NCI-H2081 treated with DMSO at 0.1 percent for 48 hours (cell line): ENCODE measurements around the gene MRPL20.
"Not testable (repeated sequence)": the region's sequence is repeated elsewhere in the genome, so short reads cannot be mapped to it uniquely, and the experiment has no call there.

Experiments
- DNase-seq: peaks from one replicate; lab custom pipeline; 2025; lab: John Stamatoyannopoulos, UW

Gene MRPL20

GRCh38 chr1:1437033-1437903 is 30.2 kb upstream of the MRPL20 start:
- no peak for DNase-seq

- no peak for DNase-seq
These were observed 29.5 kb upstream of the MRPL20 start for GRCh38 chr1:1436630-1437032.

GRCh38 chr1:1435911-1436629 is 29.0 kb upstream of the MRPL20 start:
- DNase-seq, result no peak

- DNase-seq, result no peak
These were observed 28.2 kb upstream of the MRPL20 start, which contains the start of gene VWA1 for GRCh38 chr1:1435106-1435903. Gene VWA1 (plus strand): TSS chr1:1435690. CDS start chr1:1435749, 59 bp downstream.

- no peak for DNase-seq
These were observed 27.7 kb upstream of the MRPL20 start for GRCh38 chr1:1434824-1435105.

- no peak for DNase-seq
These were observed 27.2 kb upstream of the MRPL20 start for GRCh38 chr1:1434131-1434823.

GRCh38 chr1:1433804-1434130 is 26.7 kb upstream of the MRPL20 start:
- DNase-seq, result no peak

GRCh38 chr1:1432951-1433803 is 26.1 kb upstream of the MRPL20 start:
- no peak for DNase-seq

GRCh38 chr1:1432274-1432950 is 25.3 kb upstream of the MRPL20 start:
- no peak for DNase-seq

- DNase-seq, result no peak
These were observed 24.8 kb upstream of the MRPL20 start for GRCh38 chr1:1431845-1432273.

GRCh38 chr1:1430992-1431844 is 24.1 kb upstream of the MRPL20 start:
- no peak for DNase-seq

GRCh38 chr1:1430114-1430982 is 23.3 kb upstream of the MRPL20 start:
- DNase-seq, result no peak

GRCh38 chr1:1429671-1430073 is 22.6 kb upstream of the MRPL20 start:
- DNase-seq, result no peak

- DNase-seq, result not testable (repeated sequence)
These were observed 21.9 kb upstream of the MRPL20 start for GRCh38 chr1:1428967-1429366.

- DNase-seq, result no peak
These were observed 21.1 kb upstream of the MRPL20 start for GRCh38 chr1:1428174-1428573.

GRCh38 chr1:1427820-1428148 is 20.7 kb upstream of the MRPL20 start:
- DNase-seq, result no peak

- DNase-seq, result no peak
These were observed 20.2 kb upstream of the MRPL20 start for GRCh38 chr1:1427106-1427819.

- DNase-seq, result no peak
These were observed 19.5 kb upstream of the MRPL20 start for GRCh38 chr1:1426496-1427105.
